C4-2B (cell line): ENCODE measurements around the gene ERC2.

Experiments used
- ZFX ChIP-seq: fragments of 450-650 bp; IDR thresholded peaks from 2 replicates; pipeline ENCODE4 v1.6.1; 2017
- TF ChIP-seq, protein P1 (sequence below): fragments of 450-650 bp; conservative IDR thresholded peaks from 2 replicates; pipeline ENCODE4 v1.5.1; 2017; ENCODE audit warnings: mild to moderate bottlenecking

DNA sequence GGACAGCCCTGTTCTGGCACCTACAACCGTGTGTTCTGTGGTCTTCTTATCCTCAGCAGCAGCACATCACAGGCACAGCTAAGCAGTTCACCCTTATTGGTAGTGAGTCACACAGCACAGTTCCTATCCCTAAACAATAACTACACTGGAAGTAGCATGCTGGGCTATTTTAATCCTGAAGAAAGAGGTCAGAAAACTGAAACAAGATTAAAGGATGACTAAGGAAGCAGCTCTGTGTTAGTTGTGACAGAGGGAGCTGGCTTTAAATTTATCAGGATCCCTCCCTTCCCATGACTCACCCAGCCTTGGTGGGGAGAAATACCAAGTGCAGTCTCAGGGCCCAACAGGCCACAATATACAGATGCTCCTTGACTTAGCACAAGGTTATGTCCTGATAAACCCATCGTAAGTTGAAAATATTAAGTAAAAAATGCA is 144.3 kb downstream of the ERC2 start:
- TF ChIP-seq, protein P1, sequence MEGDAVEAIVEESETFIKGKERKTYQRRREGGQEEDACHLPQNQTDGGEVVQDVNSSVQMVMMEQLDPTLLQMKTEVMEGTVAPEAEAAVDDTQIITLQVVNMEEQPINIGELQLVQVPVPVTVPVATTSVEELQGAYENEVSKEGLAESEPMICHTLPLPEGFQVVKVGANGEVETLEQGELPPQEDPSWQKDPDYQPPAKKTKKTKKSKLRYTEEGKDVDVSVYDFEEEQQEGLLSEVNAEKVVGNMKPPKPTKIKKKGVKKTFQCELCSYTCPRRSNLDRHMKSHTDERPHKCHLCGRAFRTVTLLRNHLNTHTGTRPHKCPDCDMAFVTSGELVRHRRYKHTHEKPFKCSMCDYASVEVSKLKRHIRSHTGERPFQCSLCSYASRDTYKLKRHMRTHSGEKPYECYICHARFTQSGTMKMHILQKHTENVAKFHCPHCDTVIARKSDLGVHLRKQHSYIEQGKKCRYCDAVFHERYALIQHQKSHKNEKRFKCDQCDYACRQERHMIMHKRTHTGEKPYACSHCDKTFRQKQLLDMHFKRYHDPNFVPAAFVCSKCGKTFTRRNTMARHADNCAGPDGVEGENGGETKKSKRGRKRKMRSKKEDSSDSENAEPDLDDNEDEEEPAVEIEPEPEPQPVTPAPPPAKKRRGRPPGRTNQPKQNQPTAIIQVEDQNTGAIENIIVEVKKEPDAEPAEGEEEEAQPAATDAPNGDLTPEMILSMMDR = no peak
- no peak for TF ChIP-seq ZFX
